Measurements from ENCODE around the gene RIN1. TPM values are rescaled to one million over a fixed set of nuclear protein-coding genes. Genes with fewer than 3 reads are reported as not detected.

The RIN1 gene
- total RNA-seq, 2 experiments from 2014 or later, result 1.3 TPM

DNA sequence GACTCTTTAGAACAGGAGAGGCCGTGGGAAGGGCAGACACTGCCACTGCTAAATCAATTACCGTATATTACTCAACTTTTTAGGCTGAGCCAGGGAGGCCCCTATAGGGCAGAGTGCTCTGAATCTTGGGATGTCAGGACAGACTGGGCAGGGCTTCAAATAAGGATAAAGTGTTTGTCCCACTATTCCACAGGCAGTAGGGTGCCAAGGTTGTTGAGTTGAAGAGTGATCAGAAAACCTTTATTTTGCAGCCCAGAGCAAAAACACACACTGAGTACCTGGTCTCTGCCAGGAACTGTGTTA is 12.8 kb upstream of the RIN1 start:
- Mint-ChIP-seq H3K27me3 (ENCODE audit: low read depth) (peaks cover 2% of the 10 kb centered on the region), H3K4me1 (ENCODE audit: low read depth) (peaks cover 39% of the 10 kb centered on the region), H3K36me3 (ENCODE audit: low read depth) (peaks cover 2% of the 10 kb centered on the region), H3K27ac (no peak overlapping the region), H3K9me3 (ENCODE audit: insufficient read depth) (no peaks in the 10 kb centered on the region), H3K4me3 (peak overlapping the region; percentile 20)
- ChIA-PET POLR2A (no interaction called here), CTCF (interaction anchor here (1.5 to 8.2 kb wide), 2 partner anchors 7 to 15 kb away, joined by 3 to 44 read pairs; no protein-coding TSS in a partner anchor)
- DNase-seq, result no peak
- no peak for ATAC-seq

DNA sequence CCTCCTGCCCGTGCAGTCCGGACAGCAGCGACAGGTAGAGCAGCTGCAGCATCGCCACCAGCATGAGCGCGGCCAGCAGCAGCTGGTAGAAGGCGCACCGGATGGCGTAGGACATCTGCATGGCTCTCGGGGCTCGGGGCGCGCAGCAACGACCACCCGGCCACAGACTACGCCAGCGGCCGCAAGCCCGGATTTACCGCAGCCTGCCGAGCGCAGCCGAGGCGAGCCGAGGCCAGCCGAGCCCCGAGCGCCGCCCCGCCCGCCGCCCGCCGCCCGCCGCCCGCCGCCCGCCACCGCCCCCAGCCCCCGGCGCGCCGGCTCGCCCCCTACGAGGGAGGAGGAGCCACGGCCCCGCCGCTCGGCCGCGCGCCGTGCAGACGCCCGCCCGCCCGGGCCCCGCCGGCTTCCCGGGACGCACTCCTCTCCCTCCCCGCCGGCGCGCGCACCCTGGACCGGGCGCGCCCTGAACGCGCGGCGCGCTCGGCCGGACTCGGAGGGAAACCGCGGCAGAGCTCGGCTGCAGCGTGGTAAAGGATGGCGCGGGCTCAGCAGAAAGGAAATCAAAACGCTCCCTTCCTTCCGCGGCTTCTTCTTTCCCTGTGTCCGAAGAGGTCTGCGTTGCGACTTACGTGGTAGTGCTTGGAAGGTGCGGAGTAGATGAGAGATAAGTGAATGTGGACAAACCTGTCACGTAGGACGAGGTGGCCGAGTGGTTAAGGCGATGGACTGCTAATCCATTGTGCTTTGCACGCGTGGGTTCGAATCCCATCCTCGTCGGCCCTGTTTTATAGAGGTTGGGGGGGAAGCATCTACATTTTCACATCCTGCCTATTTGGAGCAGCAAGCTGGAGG is 11.4 kb upstream of the RIN1 start, which contains the start of gene B4GAT1:
B4GAT1 (minus strand) TSS at position 205 of the 852 bp plus-strand sequence; CDS start at position 121, 84 bp downstream.
- peaks cover 2% of the 10 kb centered on the region for H3K27me3 Mint-ChIP-seq (ENCODE audit: low read depth)
- H3K36me3 Mint-ChIP-seq (ENCODE audit: low read depth), result peaks cover 2% of the 10 kb centered on the region
- peaks cover 53% of the 10 kb centered on the region for H3K4me1 Mint-ChIP-seq (ENCODE audit: low read depth)
- ChIA-PET POLR2A (interaction anchor here (1.0 to 2.6 kb wide), 4 partner anchors 24 to 36 kb away, joined by 3 to 8 read pairs (median 3); partner anchors contain the start of gene SLC29A2), CTCF (interaction anchor here (0.6 to 8.2 kb wide), 12 partner anchors 9 to 91 kb away, joined by 3 to 79 read pairs (median 4); partner anchors contain the start of genes MRPL11, RIN1 and SLC29A2)
- H3K4me3 Mint-ChIP-seq, result peak within 1 kb of the TSS; percentile 81
- H3K9me3 Mint-ChIP-seq (ENCODE audit: insufficient read depth), result no peaks in the 10 kb centered on the region
- ATAC-seq (peak; percentile 57), DNase-seq (peak; percentile 92)
- H3K27ac Mint-ChIP-seq, result peak within 1 kb of the TSS; percentile 95

DNA sequence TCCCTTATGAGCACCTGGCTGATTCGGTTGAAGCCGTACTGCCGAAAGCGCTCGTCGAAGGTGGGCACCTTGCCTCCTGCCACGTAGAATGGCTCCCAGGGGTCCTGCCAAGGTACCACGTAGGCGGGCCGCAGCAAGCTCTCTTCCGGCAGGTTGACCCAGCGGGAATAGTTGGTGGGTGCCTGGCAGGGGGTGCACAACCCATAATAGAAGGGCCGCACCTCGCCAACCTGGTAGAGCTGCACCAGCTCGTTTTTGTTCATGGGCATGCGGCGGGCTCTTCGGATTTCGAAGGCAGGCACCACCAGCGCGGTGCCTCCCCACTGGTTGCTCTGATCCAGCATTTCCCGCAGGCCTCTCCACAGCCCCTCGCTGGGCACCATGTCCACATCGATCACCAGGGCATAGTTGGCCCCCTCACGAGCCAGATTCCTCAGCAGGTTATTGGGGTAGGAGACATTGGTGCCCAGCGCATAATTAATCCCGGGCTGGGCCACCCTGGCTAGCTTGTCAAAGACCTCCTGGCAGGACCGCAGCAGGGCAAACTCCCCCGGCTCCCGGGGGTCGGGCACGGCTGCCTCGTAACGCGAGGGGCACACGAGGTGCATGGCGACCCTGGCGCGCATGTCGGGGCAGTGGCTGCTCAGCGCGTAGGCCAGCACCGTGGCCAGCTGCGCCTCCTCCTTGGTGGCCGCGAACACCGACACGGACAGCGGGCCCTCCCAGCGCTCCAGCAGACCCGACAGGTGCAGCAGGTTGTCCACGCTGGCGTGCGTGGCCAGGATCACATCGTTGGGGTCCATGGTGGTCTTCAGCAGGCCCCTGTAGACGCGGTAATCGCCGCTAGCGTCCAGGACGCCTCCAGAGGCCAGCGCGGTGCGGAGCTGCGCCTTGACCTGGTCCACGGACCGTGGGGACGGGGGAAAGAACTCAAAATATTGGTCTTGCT is 10.5 kb upstream of the RIN1 start:
- ChIA-PET POLR2A (interaction anchor here (1.3 to 2.9 kb wide), 4 partner anchors 25 to 35 kb away, joined by 3 to 13 read pairs (median 6); partner anchors contain the start of genes CD248 and SLC29A2), CTCF (interaction anchor here (0.8 to 8.2 kb wide), 11 partner anchors 11 to 92 kb away, joined by 3 to 79 read pairs (median 11); partner anchors contain the start of genes MRPL11, RIN1 and SLC29A2)
- H3K9me3 Mint-ChIP-seq (ENCODE audit: insufficient read depth), result no peaks in the 10 kb centered on the region
- H3K36me3 Mint-ChIP-seq (ENCODE audit: low read depth), result peaks cover 6% of the 10 kb centered on the region
- H3K4me1 Mint-ChIP-seq (ENCODE audit: low read depth), result peaks cover 53% of the 10 kb centered on the region
- DNase-seq (no peak), ATAC-seq (no peak)
- H3K4me3 Mint-ChIP-seq, result peak overlapping the region; percentile 72
- H3K27ac Mint-ChIP-seq, result peak overlapping the region; percentile 48
- H3K27me3 Mint-ChIP-seq (ENCODE audit: low read depth), result peaks cover 2% of the 10 kb centered on the region

DNA sequence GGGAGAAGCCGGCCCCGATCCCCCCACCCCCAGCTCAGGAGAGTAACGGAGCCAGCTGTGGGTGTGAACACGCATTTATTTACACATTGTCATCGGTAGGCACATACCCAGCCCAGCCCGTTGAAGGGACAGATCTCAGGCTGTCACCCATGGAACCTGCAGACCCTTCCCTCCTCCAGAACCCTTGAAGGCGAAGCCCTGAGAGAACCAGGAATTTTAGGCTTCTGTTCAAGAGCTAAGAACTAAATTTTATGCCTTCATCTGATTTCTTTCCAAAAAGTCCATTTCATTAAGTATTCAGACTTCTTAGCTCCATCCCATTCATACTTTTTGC is 9.0 kb upstream of the RIN1 start:
- Mint-ChIP-seq H3K27ac (peak overlapping the region; percentile 93), H3K4me1 (ENCODE audit: low read depth) (peaks cover 55% of the 10 kb centered on the region), H3K27me3 (ENCODE audit: low read depth) (peaks cover 2% of the 10 kb centered on the region), H3K9me3 (ENCODE audit: insufficient read depth) (no peaks in the 10 kb centered on the region), H3K36me3 (ENCODE audit: low read depth) (peaks cover 13% of the 10 kb centered on the region), H3K4me3 (peak overlapping the region; percentile 96)
- POLR2A ChIA-PET, result interaction anchor here (0.6 to 2.9 kb wide), 10 partner anchors 10 to 774 kb away, joined by 3 to 28 read pairs (median 6); partner anchors contain the start of genes CD248, SLC29A2 and YIF1A
- DNase-seq (no peak), ATAC-seq (peak; percentile 24)
- CTCF ChIA-PET, result interaction anchor here (1.2 to 8.2 kb wide), 11 partner anchors 9 to 66 kb away, joined by 3 to 79 read pairs (median 11); partner anchors contain the start of genes RIN1, SLC29A2 and YIF1A

DNA sequence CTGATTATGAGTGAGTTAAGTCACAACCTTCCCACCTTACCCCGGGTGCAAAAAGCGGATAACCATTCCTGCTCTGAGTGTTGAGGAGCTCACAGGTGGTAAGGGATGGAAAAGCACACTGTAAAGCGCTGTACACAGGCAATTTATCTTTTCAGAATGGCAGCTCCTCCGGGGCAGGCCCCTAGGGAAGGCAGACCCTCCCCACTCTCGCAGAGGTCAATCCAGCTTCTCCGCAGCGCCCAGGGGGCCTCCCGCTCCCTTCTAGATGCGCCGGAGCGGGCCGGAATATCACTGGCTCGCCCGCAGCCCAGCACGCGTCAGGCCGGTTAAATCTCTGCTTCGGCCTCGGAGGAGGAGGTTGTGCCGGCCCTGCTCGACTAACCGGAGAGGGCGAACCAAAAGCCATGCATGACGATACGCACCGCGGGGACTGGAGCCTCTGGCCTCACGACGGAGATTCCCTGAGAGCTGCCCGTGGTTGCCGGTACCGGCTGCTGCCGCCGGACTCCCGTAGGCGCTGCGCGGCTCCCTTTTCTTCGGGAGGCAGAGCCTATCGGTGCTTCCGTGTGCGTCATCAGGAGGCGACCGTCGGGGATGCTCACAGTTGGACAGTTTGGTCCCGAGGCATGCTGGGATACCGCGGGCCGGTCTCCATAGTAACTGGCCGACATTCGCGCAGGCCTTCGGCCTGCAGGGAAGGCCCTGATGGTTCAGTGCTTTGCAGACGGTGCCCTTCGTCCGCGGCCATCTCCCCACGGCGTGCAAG is 8.5 kb upstream of the RIN1 start, which contains the start of gene BRMS1:
BRMS1 (minus strand) TSS at position 555 of the 766 bp plus-strand sequence. CDS start 2,870 bp downstream, outside the sequence.
- H3K4me1 Mint-ChIP-seq (ENCODE audit: low read depth), result peaks cover 55% of the 10 kb centered on the region

DNA sequence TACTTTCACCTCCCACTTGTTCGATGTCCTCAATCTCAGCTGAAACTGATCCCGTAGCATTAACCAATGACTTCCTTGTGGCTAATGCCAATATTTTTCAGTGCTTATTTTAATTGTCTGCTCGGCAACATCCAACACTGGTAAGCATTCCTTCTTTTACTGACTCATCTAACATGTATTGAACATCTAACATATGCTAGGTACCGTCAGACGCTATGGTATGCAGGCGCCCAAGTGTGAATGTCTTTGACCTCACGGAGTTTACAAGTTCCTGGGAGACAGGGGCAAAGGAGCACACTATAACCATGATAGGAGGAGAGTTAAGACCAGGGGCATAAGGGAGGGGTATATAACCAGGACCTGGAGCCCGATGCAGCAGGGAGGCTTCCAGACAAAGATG is 6.9 kb upstream of the RIN1 start:
- Mint-ChIP-seq H3K36me3 (ENCODE audit: low read depth) (peaks cover 22% of the 10 kb centered on the region), H3K27me3 (ENCODE audit: low read depth) (peaks cover 2% of the 10 kb centered on the region), H3K4me1 (ENCODE audit: low read depth) (peaks cover 60% of the 10 kb centered on the region), H3K4me3 (peak overlapping the region; percentile 96), H3K9me3 (ENCODE audit: insufficient read depth) (no peaks in the 10 kb centered on the region), H3K27ac (peak overlapping the region; percentile 93)
- POLR2A ChIA-PET, result interaction anchor here (2.9 kb wide), 1 partner anchor 31 kb away, joined by 28 read pairs; no protein-coding TSS in a partner anchor
- DNase-seq (no peak), ATAC-seq (no peak)
- CTCF ChIA-PET, result interaction anchor here (1.7 to 7.6 kb wide), 3 partner anchors 20 to 43 kb away, joined by 6 to 79 read pairs (median 33); no protein-coding TSS in a partner anchor

More for the DNA sequence above, 8.5 kb upstream of the RIN1 start, which contains the start of gene BRMS1:
- ATAC-seq (peak; percentile 77), DNase-seq (peak; percentile 98)
- Mint-ChIP-seq H3K27ac (peak within 1 kb of the TSS; percentile 93), H3K27me3 (ENCODE audit: low read depth) (peaks cover 2% of the 10 kb centered on the region), H3K4me3 (peak within 1 kb of the TSS; percentile 96), H3K36me3 (ENCODE audit: low read depth) (peaks cover 13% of the 10 kb centered on the region), H3K9me3 (ENCODE audit: insufficient read depth) (no peaks in the 10 kb centered on the region)
- ChIA-PET CTCF (interaction anchor here (0.8 to 8.2 kb wide), 14 partner anchors 9 to 67 kb away, joined by 3 to 79 read pairs (median 6); partner anchors contain the start of genes RIN1 and YIF1A), POLR2A (interaction anchor here (0.7 to 2.9 kb wide), 11 partner anchors 10 to 773 kb away, joined by 3 to 28 read pairs (median 4); partner anchors contain the start of genes CD248, SLC29A2 and YIF1A)

DNA sequence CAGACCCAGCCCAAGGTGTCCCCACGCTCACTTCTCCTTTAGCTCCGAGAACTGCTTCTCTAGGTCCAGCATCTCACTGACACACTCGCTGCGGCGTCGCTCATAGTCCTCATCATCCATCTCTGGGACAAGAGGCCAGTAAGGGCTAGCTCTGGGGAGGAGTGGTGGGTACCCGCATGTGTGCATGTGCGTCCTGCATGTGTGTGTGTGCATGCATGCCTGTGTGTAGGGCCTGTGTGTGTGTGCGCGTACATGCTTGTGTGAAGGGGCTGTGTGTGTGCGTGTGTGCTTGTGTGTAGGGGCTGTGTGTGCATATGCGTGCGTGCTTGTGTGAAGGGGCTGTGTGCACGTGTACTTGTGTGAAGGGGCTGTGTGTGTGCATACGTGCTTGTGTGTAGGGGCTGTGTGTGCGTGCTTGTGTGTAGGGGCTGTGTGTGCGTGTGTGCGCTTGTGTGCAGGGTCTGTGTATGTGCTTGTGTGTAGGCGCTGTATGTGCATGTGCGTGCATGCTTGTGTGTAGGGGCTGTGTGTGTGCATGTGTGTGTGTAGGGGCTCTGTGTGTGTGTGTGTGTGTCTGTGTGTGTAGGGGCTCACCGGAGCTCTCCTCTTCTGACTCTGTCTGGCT is 5.4 kb upstream of the RIN1 start:
- DNase-seq (no peak), ATAC-seq (no peak)
- Mint-ChIP-seq H3K36me3 (ENCODE audit: low read depth) (peaks cover 32% of the 10 kb centered on the region), H3K4me1 (ENCODE audit: low read depth) (peaks cover 68% of the 10 kb centered on the region), H3K27ac (peak overlapping the region; percentile 50), H3K4me3 (no peak overlapping the region), H3K27me3 (ENCODE audit: low read depth) (no peaks in the 10 kb centered on the region), H3K9me3 (ENCODE audit: insufficient read depth) (no peaks in the 10 kb centered on the region)
- ChIA-PET POLR2A (interaction anchor here (1.0 kb wide), 1 partner anchor 25 kb away, joined by 3 read pairs; the partner anchor contains the start of gene CD248), CTCF (interaction anchor here (1.2 to 7.6 kb wide), 2 partner anchors 30 to 48 kb away, joined by 5 to 79 read pairs; no protein-coding TSS in a partner anchor)

DNA sequence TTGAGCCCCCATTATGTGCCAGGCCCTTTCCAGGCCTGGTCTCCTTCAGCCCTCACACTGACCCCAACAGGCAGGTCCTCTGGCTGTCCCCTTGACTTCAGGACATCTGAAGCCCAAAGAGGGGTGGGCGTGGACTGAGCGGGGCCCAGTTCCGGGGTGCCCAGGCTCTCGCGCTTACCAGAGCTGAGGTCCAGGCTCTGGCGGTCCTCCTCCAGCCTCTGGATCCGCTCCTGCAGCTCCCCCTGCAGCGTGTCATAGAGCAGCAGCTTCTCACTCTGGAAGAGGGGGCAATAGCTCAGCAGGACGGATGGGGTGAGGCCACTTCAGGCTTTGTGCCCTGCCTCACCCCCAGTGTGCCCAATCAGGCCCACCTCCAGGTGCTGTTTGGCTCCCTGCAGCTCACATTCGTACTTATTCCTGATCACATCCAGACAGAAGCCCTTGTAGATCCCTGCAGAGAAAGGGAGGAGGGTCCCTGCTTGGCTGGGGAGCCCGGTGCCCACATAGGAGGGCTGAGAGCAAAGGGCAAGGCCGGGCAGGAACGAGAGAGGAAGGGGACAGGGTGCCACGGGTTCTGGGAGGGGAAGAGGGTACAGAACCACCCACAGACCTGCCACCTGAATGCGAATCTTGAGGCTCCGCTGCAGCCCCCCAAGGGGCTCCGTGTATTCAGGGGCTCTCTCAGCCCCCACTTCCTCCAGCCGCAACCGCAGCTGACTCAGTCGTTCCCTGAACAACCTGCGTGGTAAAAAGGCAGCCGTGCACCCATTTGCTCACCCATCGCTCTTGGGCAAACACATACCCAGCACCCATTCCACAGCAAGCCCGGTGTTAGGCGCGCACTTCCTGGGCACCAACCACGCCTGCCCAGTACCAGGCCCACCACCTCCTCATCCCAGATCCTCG is 4.6 kb upstream of the RIN1 start:
- Mint-ChIP-seq H3K4me3 (no peak overlapping the region), H3K4me1 (ENCODE audit: low read depth) (peaks cover 66% of the 10 kb centered on the region), H3K36me3 (ENCODE audit: low read depth) (peaks cover 34% of the 10 kb centered on the region), H3K27ac (no peak overlapping the region), H3K27me3 (ENCODE audit: low read depth) (no peaks in the 10 kb centered on the region), H3K9me3 (ENCODE audit: insufficient read depth) (no peaks in the 10 kb centered on the region)
- ChIA-PET CTCF (interaction anchor here (1.0 to 7.6 kb wide), 3 partner anchors 29 to 48 kb away, joined by 5 to 79 read pairs (median 25); no protein-coding TSS in a partner anchor), POLR2A (no interaction called here)
- DNase-seq (no peak), ATAC-seq (no peak)

DNA sequence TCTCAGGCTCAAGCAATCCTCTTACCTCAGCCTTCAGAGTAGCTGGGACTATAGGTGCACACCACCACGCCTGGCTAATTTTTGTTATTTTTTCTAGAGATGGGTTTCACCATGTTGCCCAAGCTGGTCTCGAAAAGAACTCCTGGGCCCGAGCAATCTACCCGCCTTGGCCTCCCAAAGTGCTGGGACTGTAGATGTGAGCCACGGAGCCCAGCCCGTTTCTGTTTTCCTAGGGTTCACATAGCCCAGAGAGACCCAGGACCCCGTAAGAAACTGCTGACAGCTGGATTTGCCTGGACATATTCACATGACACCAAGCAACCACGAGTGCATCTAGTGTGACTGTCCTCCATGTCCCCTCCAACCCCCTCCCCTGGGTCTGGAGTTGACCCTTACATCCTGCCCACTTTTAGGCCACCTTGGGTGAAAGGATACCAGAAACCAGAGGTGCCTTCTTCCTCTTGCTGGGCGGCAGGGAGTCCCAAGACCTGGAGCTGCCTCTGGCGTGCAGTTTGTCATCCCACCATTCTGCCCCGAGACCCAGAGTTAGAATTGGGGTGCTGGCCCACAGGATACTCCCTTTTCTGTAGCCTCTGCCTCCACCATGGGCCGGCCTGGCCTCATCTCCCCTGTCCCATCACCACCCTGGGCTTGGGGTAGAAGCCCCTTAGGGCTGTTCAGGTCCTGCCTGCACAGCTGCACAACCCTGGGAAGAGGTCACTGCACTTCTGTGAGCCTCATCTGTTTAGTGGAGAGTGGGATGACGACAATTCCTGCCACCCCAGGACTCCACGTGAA is 3.7 kb upstream of the RIN1 start:
- peaks cover 34% of the 10 kb centered on the region for H3K36me3 Mint-ChIP-seq (ENCODE audit: low read depth)
- ATAC-seq, result no peak
- ChIA-PET POLR2A (interaction anchor here (1.2 kb wide), 1 partner anchor 28 kb away, joined by 5 read pairs; no protein-coding TSS in a partner anchor), CTCF (interaction anchor here (1.0 to 4.0 kb wide), 2 partner anchors 28 to 49 kb away, joined by 5 to 25 read pairs; no protein-coding TSS in a partner anchor)
- H3K4me3 Mint-ChIP-seq, result no peak overlapping the region
- H3K9me3 Mint-ChIP-seq (ENCODE audit: insufficient read depth), result no peaks in the 10 kb centered on the region
- no peak overlapping the region for H3K27ac Mint-ChIP-seq
- no peaks in the 10 kb centered on the region for H3K27me3 Mint-ChIP-seq (ENCODE audit: low read depth)
- peaks cover 64% of the 10 kb centered on the region for H3K4me1 Mint-ChIP-seq (ENCODE audit: low read depth)
- no peak for DNase-seq
